Glomerular endothelial cell (primary cell): ENCODE results near the gene CLPTM1. TPM values are rescaled to one million over a fixed set of nuclear protein-coding genes. Genes with fewer than 3 reads are reported as not detected.
A peak's percentile ranks its signal among the peaks of the same experiment; 100 is the strongest.
"Not testable (repeated sequence)": the region's sequence is repeated elsewhere in the genome, so short reads cannot be mapped to it uniquely, and the experiment has no call there.

ENCODE experiments used
- DNase-seq: peaks from one replicate; pipeline ENCODE4 v3.0.0-alpha.2; 2011; ENCODE audit warnings: low read depth, low spot score; ENCODE audit errors: extremely low read depth
- total RNA-seq: library from RNA; depleted of rRNA; stranded (reverse); fragments of >200 nt; gene quantifications from 2 replicates; pipeline ENCODE4 v1.2.3, GENCODE V29; 2015

The CLPTM1 gene
- total RNA-seq, 1 donor from 2014 or later = 119 TPM

GRCh38 chr19:44942067-44942571 lies 13.1 kb upstream of the CLPTM1 start, which contains the start of gene APOC4:
Gene APOC4, plus strand, starts transcription at chr19:44942237. Its CDS starts 41 bp downstream, at chr19:44942278.
- no peak for DNase-seq

DNA sequence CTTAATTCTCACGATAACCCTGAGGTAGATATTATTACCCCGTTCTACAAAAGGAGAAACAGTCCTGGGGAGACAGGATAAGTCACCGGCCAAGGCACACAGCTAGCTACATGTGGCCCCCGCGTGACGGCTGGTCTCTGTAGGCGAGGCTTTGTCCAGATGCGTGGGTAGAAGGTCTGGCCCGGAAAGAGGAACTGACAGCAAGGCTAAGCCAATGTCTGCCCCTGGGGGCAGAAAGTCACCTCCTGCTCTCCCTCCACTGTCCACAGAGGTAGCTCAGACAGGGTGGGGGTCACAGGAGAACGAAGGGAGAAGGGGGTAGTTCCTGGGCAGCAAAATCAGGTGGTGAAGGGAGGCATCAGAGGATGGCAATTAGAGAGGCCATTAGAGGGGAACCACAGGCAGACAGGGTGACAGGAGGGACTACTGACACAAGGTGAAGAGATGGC lies 11.4 kb upstream of the CLPTM1 start:
- DNase-seq = no peak

DNA sequence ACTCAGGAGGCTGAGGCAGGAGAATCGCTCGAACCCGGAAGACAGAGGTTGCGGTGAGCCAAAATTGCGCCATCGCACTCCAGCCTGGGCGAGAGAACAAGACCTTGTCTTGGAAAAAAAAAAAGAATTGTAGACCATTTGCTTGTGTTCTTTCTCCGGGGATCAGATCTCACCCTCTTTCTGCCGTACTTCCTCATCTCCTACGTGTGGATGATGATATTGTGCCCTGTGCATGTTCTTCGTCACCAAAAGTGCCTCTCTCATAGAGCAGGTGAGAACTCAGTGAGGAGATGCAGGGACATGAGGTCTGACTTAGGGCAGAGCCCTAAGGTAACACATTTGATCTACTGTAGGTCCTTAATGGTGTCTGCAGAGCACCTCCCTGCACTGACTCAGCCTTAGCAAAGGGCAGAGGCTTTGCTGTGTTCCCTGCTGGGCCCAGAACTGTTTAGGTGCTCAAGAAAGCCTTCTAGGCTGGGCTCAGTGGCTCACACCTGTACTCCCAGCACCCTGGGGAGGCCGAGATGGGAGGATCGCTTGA lies 8.1 kb upstream of the CLPTM1 start:
- DNase-seq = no peak

GRCh38 chr19:44948237-44948636 lies 6.9 kb upstream of the CLPTM1 start:
- no peak for DNase-seq

GRCh38 chr19:44948763-44949374 lies 6.3 kb upstream of the CLPTM1 start:
- DNase-seq = no peak

- DNase-seq = no peak
These were observed 5.6 kb upstream of the CLPTM1 start for GRCh38 chr19:44949550-44949949.

- DNase-seq = peak; percentile 61
These were observed 3.7 kb upstream of the CLPTM1 start for GRCh38 chr19:44951179-44952159.

DNA sequence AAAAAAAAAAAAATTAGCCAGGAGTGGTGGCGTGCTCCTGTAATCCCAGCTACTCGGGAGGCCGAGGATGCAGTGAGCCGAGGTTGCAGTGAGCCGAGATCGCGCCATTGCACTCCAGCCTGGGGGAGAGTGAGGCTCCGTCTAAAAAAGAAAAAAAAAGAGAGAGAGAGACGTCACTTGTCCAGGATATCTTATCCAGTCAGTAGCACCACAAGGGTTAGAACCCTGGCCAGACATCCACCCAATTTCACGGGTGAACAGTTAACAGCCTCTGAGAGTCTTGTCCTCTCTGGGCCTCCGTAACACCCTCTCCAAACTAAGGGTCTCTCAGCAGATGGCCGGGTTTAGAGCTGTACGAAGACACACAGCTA lies 917 bp upstream of the CLPTM1 start:
- no peak for DNase-seq

DNA sequence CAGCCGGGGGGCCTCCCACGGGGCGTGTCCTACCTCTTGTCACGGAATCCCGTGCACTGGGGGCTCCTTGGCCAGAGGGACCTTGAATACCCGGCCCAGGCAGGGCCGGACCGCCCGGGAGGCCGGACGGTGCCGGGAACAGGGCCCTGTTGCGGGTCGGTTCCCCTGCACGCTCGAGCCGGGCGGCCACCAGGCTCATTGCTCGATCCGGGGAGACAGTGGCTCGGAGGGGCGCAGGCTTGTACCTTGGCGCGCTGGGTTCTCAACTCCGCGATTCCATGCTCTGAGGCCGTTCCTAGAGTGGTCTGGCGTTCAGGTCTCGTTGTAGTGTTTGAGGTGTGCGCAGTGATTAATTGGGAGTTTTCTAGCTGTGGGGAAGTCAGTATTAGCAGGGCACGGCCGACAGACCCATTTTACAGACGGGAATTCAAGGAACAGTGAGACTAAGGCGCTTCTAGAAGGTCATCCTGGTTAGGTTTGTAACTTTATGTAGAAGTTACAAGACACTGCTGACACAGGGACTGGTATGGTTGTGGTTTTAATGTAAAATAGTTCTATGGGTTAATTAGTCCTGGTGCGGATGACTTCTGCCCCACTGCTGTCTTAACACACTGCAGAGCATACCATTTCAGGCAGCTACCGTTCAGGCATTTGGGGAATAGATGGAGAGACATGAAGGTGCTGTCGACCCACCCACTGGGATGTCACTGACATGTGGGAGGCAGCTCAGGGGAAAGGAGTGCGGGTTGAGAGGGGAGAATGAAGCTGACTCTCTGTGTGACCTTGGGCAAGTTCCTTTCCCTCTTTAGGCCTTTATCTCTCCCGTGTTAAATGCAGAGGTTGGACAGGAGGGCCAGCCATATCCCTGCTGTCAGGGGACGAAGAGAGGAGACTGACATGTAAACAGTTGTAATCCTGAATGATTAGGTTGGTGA lies 592 bp downstream of the CLPTM1 start:
- no peak for DNase-seq

- no peak for DNase-seq
These were observed 2.3 kb downstream of the CLPTM1 start for GRCh38 chr19:44957526-44957925.

GRCh38 chr19:44958090-44958489 lies 2.9 kb downstream of the CLPTM1 start:
- no peak for DNase-seq

DNA sequence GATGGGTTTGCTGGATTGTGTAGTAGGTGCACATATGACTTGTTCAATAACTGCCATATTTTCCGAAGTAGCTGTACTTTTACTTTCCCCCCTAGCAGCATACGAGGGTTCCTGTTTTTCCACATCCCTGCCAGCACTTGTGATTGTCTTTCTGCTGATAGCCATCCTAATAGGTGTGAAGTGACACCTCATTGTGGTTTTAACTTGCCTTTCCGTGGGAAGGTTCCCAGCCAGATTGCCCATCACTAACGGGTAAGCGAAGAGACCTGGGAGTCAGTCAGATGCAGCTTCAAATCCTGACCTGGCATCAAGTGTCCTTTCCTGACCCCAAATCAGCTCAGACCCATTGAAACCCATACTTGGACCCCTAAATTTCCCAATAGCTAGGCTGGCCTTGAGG lies 4.5 kb downstream of the CLPTM1 start:
- no peak for DNase-seq

GRCh38 chr19:44960906-44961728 lies 5.9 kb downstream of the CLPTM1 start:
- no peak for DNase-seq

DNA sequence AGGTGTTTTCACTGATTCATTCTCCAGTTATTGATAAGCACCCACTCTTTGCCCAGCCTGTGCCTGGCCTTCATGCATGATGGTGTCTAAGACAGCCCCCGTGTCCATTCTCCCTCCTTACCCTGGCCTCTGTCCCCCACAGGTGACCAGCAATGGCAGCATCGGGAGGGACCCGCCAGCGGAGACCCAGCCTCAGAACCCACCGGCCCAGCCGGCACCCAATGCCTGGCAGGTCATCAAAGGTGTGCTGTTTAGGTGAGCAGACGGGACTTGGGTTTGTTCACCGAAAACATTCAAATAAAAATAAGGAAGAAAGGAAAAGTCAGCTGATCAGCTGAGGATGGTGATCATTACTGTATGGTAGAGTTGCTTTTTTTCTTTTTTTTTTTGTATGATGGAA lies 6.6 kb downstream of the CLPTM1 start:
- DNase-seq = no peak

- no peak for DNase-seq
These were observed 12.9 kb downstream of the CLPTM1 start for GRCh38 chr19:44968118-44968517.

DNA sequence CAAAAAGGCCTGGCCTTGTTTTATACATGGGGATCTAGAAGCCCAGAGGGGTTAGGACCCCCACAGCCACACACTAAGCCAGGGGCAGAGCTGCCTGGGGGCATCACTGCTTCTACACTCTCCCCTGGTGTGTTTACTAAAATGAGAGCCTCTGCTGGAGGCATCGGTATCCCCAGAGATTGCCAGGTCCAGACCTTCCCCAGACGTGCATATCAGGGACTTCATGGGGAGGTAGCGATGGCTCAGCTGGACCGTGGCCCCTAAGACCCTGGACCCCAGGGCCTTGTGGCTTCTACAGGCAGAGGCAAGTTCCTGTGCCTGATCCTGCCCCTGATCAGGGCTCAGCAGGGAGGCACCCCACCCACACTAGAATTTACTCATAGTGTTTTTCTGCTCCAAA lies 13.5 kb downstream of the CLPTM1 start:
- no peak for DNase-seq

GRCh38 chr19:44969437-44969836 lies 14.3 kb downstream of the CLPTM1 start:
- no peak for DNase-seq

GRCh38 chr19:44971451-44971850 lies 16.3 kb downstream of the CLPTM1 start:
- DNase-seq = not testable (repeated sequence)

GRCh38 chr19:44972802-44973201 lies 17.6 kb downstream of the CLPTM1 start:
- DNase-seq = no peak
